A673 (cell line): ENCODE measurements around the gene SCO2. TPM values are rescaled to one million over a fixed set of nuclear protein-coding genes. Genes with fewer than 3 reads are reported as not detected.
A peak's percentile ranks its signal among the peaks of the same experiment; 100 is the strongest.

Experiments
- BruUV-seq: library from RNA; stranded (reverse); fragments of 400-500 nt; replicated peaks from 2 replicates; lab custom pipeline; 2021; lab: Mats Ljungman, UMichigan
- CTCF ChIA-PET: fragments of 300-600 bp; sonication (Branson Sonifier 250); formaldehyde crosslinking; loops from one replicate; lab custom pipeline; 2022; ENCODE audit warnings: antibody characterized with exemption; lab: Charles Lee
- POLR2A ChIA-PET: fragments of 300-600 bp; sonication (Branson Sonifier 250); formaldehyde crosslinking; loops from one replicate; lab custom pipeline; 2022; ENCODE audit warnings: antibody characterized with exemption; ENCODE audit not compliant: low non-redundant PET; lab: Charles Lee
- DNase-seq: peaks from one replicate; pipeline ENCODE4 v3.0.0-alpha.2; 2015; ENCODE audit warnings: low spot score
- H3K27ac ChIP-seq: fragments of 200-600 bp; sonication (generic); 2 replicates; pipeline ENCODE4 v1.5.1; 2016; ENCODE audit warnings: mixed run types, low read depth, mild to moderate bottlenecking, mixed read lengths, antibody characterized with exemption, low read length; ENCODE audit not compliant: poor library complexity, severe bottlenecking
- H3K27me3 ChIP-seq: fragments of 200-600 bp; sonication (generic); replicated peaks from 2 replicates; pipeline ENCODE4 v1.6.1; 2017; ENCODE audit warnings: mixed run types, low read depth, mild to moderate bottlenecking, mixed read lengths, antibody characterized with exemption, low read length; ENCODE audit not compliant: insufficient read depth, poor library complexity
- H3K36me3 ChIP-seq: fragments of 200-600 bp; sonication (generic); 2 replicates; pipeline ENCODE4 v1.6.1; 2016; ENCODE audit warnings: mixed run types, mild to moderate bottlenecking, mixed read lengths, antibody characterized with exemption, low read length; ENCODE audit not compliant: insufficient read depth, poor library complexity, severe bottlenecking
- H3K4me1 ChIP-seq: fragments of 200-600 bp; sonication (generic); 2 replicates; pipeline ENCODE4 v1.6.1; 2017; ENCODE audit warnings: mixed run types, mild to moderate bottlenecking, mixed read lengths, antibody characterized with exemption, low read length; ENCODE audit not compliant: insufficient read depth, poor library complexity, severe bottlenecking
- H3K4me3 ChIP-seq: fragments of 200-600 bp; sonication (generic); 2 replicates; pipeline ENCODE4 v1.5.1; 2016; ENCODE audit warnings: low read depth, mixed run types, mild to moderate bottlenecking, mixed read lengths, low read length; ENCODE audit not compliant: poor library complexity, severe bottlenecking
- H3K9me3 ChIP-seq: fragments of 200-600 bp; sonication (generic); 2 replicates; pipeline ENCODE4 v1.6.1; 2016; ENCODE audit warnings: mixed run types, low read depth, mild to moderate bottlenecking, mixed read lengths, antibody characterized with exemption, low read length; ENCODE audit not compliant: poor library complexity, severe bottlenecking
- CTCF ChIP-seq: fragments of 300-800, 200-600 bp; sonication (generic); conservative IDR thresholded peaks from 2 replicates; pipeline ENCODE4 v1.5.1; 2017; ENCODE audit warnings: low read depth, mild to moderate bottlenecking, antibody characterized with exemption, low read length, moderate library complexity, mixed read lengths
- EZH2 ChIP-seq: fragments of 200-600 bp; sonication (generic); IDR thresholded peaks from 2 replicates; pipeline ENCODE4 v1.6.1; 2017; ENCODE audit warnings: borderline replicate concordance, low read depth, mild to moderate bottlenecking, mixed read lengths, antibody characterized with exemption, low read length; ENCODE audit not compliant: poor library complexity, severe bottlenecking
- intact Hi-C: fragments of 100-400 bp; cut with micrococcal nuclease; formaldehyde crosslinking; loops from one replicate; pipeline ENCODE4 v1.10.0; 2022; ENCODE audit not compliant: unreplicated experiment
- total RNA-seq: library from RNA; stranded (reverse); gene quantifications from 2 replicates; pipeline ENCODE4 v1.2.3, GENCODE V29; 2021

SCO2 gene
- total RNA-seq, 1 experiment from 2014 or later = 5.4 TPM

GRCh38 chr22:50504369-50505211, 20.8 kb downstream of the SCO2 start:
- DNase-seq = no peak
- Histone ChIP-seq H3K4me1 (peaks cover 11% of the 10 kb centered on the region), H3K36me3 (peaks cover 29% of the 10 kb centered on the region), H3K9me3 (no peaks in the 10 kb centered on the region), H3K27ac (no peak overlapping the region), H3K27me3 (no peaks in the 10 kb centered on the region), H3K4me3 (no peak overlapping the region)
- intact Hi-C loops = no loop called here
- no TSS peak for BruUV-seq
- TF ChIP-seq EZH2 (no peak), CTCF (no peak)
- CTCF ChIA-PET = interaction anchor here (0.5 kb wide), 1 partner anchor 92 kb away, joined by 3 read pairs; no protein-coding TSS in a partner anchor
- POLR2A ChIA-PET = no interaction called here

- CTCF ChIA-PET = interaction anchor here (0.5 to 0.6 kb wide), 3 partner anchors 11 to 262 kb away, joined by 3 to 6 read pairs (median 3); no protein-coding TSS in a partner anchor
- POLR2A ChIA-PET = no interaction called here
- H3K4me1 ChIP-seq = peaks cover 7% of the 10 kb centered on the region
- no peak overlapping the region for H3K4me3 ChIP-seq
- intact Hi-C loops = no loop called here
- H3K9me3 ChIP-seq = no peaks in the 10 kb centered on the region
- TF ChIP-seq CTCF (no peak), EZH2 (no peak)
- H3K27me3 ChIP-seq = no peaks in the 10 kb centered on the region
- peak; percentile 39 for DNase-seq
- H3K27ac ChIP-seq = no peak overlapping the region
- BruUV-seq = no TSS peak
- peaks cover 29% of the 10 kb centered on the region for H3K36me3 ChIP-seq
Measured at GRCh38 chr22:50503475-50504145, 21.8 kb downstream of the SCO2 start.

- ChIA-PET CTCF (interaction anchor here (0.5 kb wide), 1 partner anchor 10 kb away, joined by 7 read pairs; no protein-coding TSS in a partner anchor), POLR2A (no interaction called here)
- no peak overlapping the region for H3K27ac ChIP-seq
- intact Hi-C loops = no loop called here
- H3K4me3 ChIP-seq = no peak overlapping the region
- peaks cover 10% of the 10 kb centered on the region for H3K4me1 ChIP-seq
- DNase-seq = no peak
- no TSS peak for BruUV-seq
- H3K27me3 ChIP-seq = no peaks in the 10 kb centered on the region
- H3K36me3 ChIP-seq = peaks cover 29% of the 10 kb centered on the region
- H3K9me3 ChIP-seq = no peaks in the 10 kb centered on the region
- TF ChIP-seq EZH2 (no peak), CTCF (no peak)
Measured at GRCh38 chr22:50502628-50503474, 22.5 kb downstream of the SCO2 start.
